Measurements from ENCODE around the gene RBM28.

RBM28 gene

DNA sequence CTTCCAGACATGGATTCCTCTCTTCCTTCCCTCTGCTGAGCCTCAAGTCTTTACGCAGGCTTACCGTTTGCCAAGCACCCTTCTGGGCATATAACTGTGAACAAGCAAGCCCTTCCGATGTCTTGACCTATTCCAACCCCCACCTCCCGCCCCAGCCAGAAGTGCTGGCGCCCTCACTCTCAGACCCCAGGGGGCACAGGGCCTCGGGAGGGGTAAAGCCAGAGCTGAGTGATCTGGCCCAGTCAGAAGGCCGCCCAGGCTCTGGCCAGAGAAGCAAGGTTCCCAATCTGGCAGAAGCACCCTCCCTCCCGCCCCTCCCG is 16.6 kb upstream of the RBM28 start:
- POLR2A ChIA-PET = interaction anchor here (0.7 kb wide), 1 partner anchor 1589 kb away, joined by 3 read pairs; no protein-coding TSS in a partner anchor
- CTCF ChIA-PET = interaction anchor here (0.7 to 1.3 kb wide), 2 partner anchors 13 to 38 kb away, joined by 3 to 7 read pairs; no protein-coding TSS in a partner anchor
- H3K4me3 ChIP-seq (ENCODE audit: low read depth, low read length) = no peak overlapping the region

GRCh38 chr7:128359939-128360338 is 16.2 kb upstream of the RBM28 start:
- Histone ChIP-seq H3K27ac (ENCODE audit: extremely low read depth, low read depth, low read length) (no peak overlapping the region), H3K4me1 (ENCODE audit: control insufficient read depth, insufficient read depth, low read length) (no peaks in the 10 kb centered on the region; the same call in 1 of the 2 replicates), H3K4me3 (ENCODE audit: low read depth, low read length) (no peak overlapping the region), H3K36me3 (ENCODE audit: control insufficient read depth in 2 of 2, insufficient read depth in 1 of 2, low read length in 2 of 2) (no peaks in the 10 kb centered on the region), H3K9me3 (ENCODE audit: control insufficient read depth, insufficient read depth, low read depth, low read length) (no peaks in the 10 kb centered on the region)
- ChIA-PET POLR2A (no interaction called here), CTCF (interaction anchor here (0.7 to 3.5 kb wide), 4 partner anchors 12 to 38 kb away, joined by 3 to 28 read pairs (median 5); no protein-coding TSS in a partner anchor)
- no peak for TF ChIP-seq ZNF560 (tag by site-specific recombination; IDR thresholded peaks at IDR 0.05; ENCODE audit: borderline replicate concordance)
- TF ChIP-seq, protein P1, sequence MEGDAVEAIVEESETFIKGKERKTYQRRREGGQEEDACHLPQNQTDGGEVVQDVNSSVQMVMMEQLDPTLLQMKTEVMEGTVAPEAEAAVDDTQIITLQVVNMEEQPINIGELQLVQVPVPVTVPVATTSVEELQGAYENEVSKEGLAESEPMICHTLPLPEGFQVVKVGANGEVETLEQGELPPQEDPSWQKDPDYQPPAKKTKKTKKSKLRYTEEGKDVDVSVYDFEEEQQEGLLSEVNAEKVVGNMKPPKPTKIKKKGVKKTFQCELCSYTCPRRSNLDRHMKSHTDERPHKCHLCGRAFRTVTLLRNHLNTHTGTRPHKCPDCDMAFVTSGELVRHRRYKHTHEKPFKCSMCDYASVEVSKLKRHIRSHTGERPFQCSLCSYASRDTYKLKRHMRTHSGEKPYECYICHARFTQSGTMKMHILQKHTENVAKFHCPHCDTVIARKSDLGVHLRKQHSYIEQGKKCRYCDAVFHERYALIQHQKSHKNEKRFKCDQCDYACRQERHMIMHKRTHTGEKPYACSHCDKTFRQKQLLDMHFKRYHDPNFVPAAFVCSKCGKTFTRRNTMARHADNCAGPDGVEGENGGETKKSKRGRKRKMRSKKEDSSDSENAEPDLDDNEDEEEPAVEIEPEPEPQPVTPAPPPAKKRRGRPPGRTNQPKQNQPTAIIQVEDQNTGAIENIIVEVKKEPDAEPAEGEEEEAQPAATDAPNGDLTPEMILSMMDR (tag by site-specific recombination; IDR thresholded peaks at IDR 0.05) = no peak
- no peak for TF ChIP-seq ZNF747 (tag by site-specific recombination; IDR thresholded peaks at IDR 0.05)
- TF ChIP-seq ZNF19 (tag by site-specific recombination; IDR thresholded peaks at IDR 0.05; ENCODE audit: low read depth) = no peak
- no peak for TF ChIP-seq INSM2 (tag by site-specific recombination; IDR thresholded peaks at IDR 0.05)
- TF ChIP-seq, protein P2, sequence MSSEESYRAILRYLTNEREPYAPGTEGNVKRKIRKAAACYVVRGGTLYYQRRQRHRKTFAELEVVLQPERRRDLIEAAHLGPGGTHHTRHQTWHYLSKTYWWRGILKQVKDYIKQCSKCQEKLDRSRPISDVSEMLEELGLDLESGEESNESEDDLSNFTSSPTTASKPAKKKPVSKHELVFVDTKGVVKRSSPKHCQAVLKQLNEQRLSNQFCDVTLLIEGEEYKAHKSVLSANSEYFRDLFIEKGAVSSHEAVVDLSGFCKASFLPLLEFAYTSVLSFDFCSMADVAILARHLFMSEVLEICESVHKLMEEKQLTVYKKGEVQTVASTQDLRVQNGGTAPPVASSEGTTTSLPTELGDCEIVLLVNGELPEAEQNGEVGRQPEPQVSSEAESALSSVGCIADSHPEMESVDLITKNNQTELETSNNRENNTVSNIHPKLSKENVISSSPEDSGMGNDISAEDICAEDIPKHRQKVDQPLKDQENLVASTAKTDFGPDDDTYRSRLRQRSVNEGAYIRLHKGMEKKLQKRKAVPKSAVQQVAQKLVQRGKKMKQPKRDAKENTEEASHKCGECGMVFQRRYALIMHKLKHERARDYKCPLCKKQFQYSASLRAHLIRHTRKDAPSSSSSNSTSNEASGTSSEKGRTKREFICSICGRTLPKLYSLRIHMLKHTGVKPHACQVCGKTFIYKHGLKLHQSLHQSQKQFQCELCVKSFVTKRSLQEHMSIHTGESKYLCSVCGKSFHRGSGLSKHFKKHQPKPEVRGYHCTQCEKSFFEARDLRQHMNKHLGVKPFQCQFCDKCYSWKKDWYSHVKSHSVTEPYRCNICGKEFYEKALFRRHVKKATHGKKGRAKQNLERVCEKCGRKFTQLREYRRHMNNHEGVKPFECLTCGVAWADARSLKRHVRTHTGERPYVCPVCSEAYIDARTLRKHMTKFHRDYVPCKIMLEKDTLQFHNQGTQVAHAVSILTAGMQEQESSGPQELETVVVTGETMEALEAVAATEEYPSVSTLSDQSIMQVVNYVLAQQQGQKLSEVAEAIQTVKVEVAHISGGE (tag by site-specific recombination; conservative IDR thresholded peaks at IDR 0.05; ENCODE audit: low read depth) = no peak
- no peak for TF ChIP-seq ZNF558 (tag by site-specific recombination; IDR thresholded peaks at IDR 0.05)
- no peak for TF ChIP-seq ZNF548 (tag by site-specific recombination; IDR thresholded peaks at IDR 0.05)

More for the DNA sequence above, 16.6 kb upstream of the RBM28 start:
- no peaks in the 10 kb centered on the region; the same call in 1 of the 2 replicates for H3K4me1 ChIP-seq (ENCODE audit: control insufficient read depth, insufficient read depth, low read length)
- H3K9me3 ChIP-seq (ENCODE audit: control insufficient read depth, insufficient read depth, low read depth, low read length) = no peaks in the 10 kb centered on the region
- H3K27ac ChIP-seq (ENCODE audit: extremely low read depth, low read depth, low read length) = no peak overlapping the region
- H3K36me3 ChIP-seq (ENCODE audit: control insufficient read depth in 2 of 2, insufficient read depth in 1 of 2, low read length in 2 of 2) = no peaks in the 10 kb centered on the region
- TF ChIP-seq BCL6B (tag by site-specific recombination; IDR thresholded peaks at IDR 0.05) (no peak), ZNF114 (tag by site-specific recombination; IDR thresholded peaks at IDR 0.05) (no peak), ZNF629 (tag by site-specific recombination; IDR thresholded peaks at IDR 0.05) (no peak), ZNF26 (tag by site-specific recombination; IDR thresholded peaks at IDR 0.05) (no peak), ZNF302 (tag by site-specific recombination; IDR thresholded peaks at IDR 0.05; ENCODE audit: low read depth) (no peak), SP2 (tag by site-specific recombination; IDR thresholded peaks at IDR 0.05) (0 out of 2 replicates have a peak, but pooled peaks have one; percentile 31), GLIS1 (tag by site-specific recombination; IDR thresholded peaks at IDR 0.05) (peak; percentile 52), WT1 (tag by site-specific recombination; IDR thresholded peaks at IDR 0.05) (no peak), FEZF1 (tag by site-specific recombination; IDR thresholded peaks at IDR 0.05) (no peak)
- TF ChIP-seq, protein P3, sequence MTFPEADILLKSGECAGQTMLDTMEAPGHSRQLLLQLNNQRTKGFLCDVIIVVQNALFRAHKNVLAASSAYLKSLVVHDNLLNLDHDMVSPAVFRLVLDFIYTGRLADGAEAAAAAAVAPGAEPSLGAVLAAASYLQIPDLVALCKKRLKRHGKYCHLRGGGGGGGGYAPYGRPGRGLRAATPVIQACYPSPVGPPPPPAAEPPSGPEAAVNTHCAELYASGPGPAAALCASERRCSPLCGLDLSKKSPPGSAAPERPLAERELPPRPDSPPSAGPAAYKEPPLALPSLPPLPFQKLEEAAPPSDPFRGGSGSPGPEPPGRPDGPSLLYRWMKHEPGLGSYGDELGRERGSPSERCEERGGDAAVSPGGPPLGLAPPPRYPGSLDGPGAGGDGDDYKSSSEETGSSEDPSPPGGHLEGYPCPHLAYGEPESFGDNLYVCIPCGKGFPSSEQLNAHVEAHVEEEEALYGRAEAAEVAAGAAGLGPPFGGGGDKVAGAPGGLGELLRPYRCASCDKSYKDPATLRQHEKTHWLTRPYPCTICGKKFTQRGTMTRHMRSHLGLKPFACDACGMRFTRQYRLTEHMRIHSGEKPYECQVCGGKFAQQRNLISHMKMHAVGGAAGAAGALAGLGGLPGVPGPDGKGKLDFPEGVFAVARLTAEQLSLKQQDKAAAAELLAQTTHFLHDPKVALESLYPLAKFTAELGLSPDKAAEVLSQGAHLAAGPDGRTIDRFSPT (tag by site-specific recombination; IDR thresholded peaks at IDR 0.05) = no peak
- TF ChIP-seq, protein P4, sequence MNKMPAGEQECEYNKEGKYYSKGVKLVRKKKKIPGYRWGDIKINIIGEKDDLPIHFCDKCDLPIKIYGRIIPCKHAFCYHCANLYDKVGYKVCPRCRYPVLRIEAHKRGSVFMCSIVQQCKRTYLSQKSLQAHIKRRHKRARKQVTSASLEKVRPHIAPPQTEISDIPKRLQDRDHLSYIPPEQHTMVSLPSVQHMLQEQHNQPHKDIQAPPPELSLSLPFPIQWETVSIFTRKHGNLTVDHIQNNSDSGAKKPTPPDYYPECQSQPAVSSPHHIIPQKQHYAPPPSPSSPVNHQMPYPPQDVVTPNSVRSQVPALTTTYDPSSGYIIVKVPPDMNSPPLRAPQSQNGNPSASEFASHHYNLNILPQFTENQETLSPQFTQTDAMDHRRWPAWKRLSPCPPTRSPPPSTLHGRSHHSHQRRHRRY (tag by site-specific recombination; IDR thresholded peaks at IDR 0.05) = no peak

Data from HEK293 (cell line).